Measurements from ENCODE around the gene NAPEPLD.

DNA sequence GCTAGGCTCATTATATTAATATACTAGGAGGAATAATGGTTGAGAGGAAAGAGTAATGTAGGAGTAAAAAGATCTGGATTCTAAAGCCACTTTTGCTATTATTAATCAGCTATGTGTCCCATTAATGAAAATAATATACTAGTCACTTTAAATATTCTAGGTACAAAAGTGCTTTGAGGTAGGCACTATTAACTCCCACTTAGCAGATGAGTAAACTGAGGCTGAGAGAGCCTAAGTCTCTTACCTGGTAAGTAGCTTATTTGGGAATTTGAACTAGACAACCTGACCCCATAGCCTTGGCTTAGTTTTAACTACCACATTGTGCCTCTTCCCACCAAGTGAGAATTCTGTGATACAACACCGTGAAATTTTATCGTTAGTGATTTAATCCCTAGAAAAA, 68.0 kb downstream of the NAPEPLD start:
- TF ChIP-seq POLR2AphosphoS5 (IDR thresholded peaks at IDR 0.05; ENCODE audit: low read depth, low read length) = no peak
- TF ChIP-seq, protein P1, sequence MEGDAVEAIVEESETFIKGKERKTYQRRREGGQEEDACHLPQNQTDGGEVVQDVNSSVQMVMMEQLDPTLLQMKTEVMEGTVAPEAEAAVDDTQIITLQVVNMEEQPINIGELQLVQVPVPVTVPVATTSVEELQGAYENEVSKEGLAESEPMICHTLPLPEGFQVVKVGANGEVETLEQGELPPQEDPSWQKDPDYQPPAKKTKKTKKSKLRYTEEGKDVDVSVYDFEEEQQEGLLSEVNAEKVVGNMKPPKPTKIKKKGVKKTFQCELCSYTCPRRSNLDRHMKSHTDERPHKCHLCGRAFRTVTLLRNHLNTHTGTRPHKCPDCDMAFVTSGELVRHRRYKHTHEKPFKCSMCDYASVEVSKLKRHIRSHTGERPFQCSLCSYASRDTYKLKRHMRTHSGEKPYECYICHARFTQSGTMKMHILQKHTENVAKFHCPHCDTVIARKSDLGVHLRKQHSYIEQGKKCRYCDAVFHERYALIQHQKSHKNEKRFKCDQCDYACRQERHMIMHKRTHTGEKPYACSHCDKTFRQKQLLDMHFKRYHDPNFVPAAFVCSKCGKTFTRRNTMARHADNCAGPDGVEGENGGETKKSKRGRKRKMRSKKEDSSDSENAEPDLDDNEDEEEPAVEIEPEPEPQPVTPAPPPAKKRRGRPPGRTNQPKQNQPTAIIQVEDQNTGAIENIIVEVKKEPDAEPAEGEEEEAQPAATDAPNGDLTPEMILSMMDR (IDR thresholded peaks at IDR 0.05) = no peak
